Neural crest cell (in vitro differentiated cells): Measurements from ENCODE around the gene TMEM131L. TPM values are rescaled to one million over a fixed set of nuclear protein-coding genes. Genes with fewer than 3 reads are reported as not detected.

Source experiments
- DNase-seq: peaks from one replicate; pipeline ENCODE4 v3.0.0; 2021; ENCODE audit warnings: low read depth, mixed read lengths, low spot score
- H3K27ac Mint-ChIP-seq: one replicate; pipeline ENCODE4 v1.8.0; 2021; ENCODE audit warnings: mild to moderate bottlenecking, mixed read lengths; ENCODE audit not compliant: unreplicated experiment
- H3K27me3 Mint-ChIP-seq: 2 replicates; pipeline ENCODE4 v1.8.0; 2021; ENCODE audit warnings: low read depth, mild to moderate bottlenecking, mixed read lengths
- H3K36me3 Mint-ChIP-seq: 2 replicates; pipeline ENCODE4 v1.8.0; 2021; ENCODE audit warnings: low read depth, mild to moderate bottlenecking, mixed read lengths
- H3K4me1 Mint-ChIP-seq: 2 replicates; pipeline ENCODE4 v1.8.0; 2021; ENCODE audit warnings: mixed read lengths
- H3K4me3 Mint-ChIP-seq: one replicate; pipeline ENCODE4 v1.8.0; 2021; ENCODE audit warnings: mild to moderate bottlenecking, mixed read lengths
- H3K9me3 Mint-ChIP-seq: 2 replicates; pipeline ENCODE4 v1.8.0; 2021; ENCODE audit warnings: mixed read lengths
- CTCF ChIP-seq: fragments of 200-600 bp; sonication (generic); conservative IDR thresholded peaks from 2 replicates; pipeline ENCODE4 v1.5.0; 2021; ENCODE audit warnings: antibody characterized with exemption, mild to moderate bottlenecking
- total RNA-seq: library from RNA; stranded (reverse); gene quantifications from 2 replicates; pipeline ENCODE4 v1.2.1, GENCODE V29; 2021

The TMEM131L gene
- total RNA-seq, 1 donor from 2014 or later: 36.1 TPM

DNA sequence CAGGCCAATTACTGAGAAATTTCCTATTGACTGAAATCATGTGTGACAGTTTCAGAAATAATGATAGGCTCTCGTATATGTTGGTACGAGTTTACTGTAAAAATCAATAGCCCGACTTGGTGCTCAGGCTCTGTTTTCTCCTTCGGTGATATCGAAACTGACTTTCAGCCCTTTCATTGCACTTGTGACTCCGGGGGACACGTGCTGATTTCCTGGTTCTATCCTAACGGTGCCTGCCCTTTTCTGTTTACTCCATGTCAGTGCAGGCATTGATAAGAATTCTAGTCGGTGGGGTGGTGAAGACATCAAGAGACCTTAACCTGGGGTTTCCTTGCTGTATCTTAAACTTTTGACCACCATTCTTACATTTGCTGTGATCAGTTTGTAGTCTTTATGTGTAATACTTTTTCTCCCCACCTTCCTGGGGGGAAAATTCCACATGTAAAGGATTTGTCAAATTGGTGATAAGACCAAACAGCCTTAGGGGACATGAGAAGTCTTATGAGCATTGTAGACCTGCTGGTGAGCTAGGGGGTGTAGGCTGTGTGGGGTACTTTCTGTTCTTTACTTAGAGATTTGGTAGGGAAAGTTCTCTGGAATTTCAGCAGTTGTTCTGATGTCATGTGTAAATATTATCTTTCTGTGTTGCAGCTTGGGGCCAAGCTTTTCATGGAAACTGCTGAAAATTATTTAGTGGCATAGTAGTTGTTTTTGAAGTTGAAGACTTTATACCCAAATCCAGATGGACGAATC, 52.7 kb downstream of the TMEM131L start:
- Mint-ChIP-seq H3K4me3 (no peak overlapping the region), H3K27me3 (no peaks in the 10 kb centered on the region), H3K9me3 (peaks cover 3% of the 10 kb centered on the region), H3K36me3 (peaks cover 13% of the 10 kb centered on the region), H3K27ac (no peak overlapping the region), H3K4me1 (peaks cover 57% of the 10 kb centered on the region)
- no peak for TF ChIP-seq CTCF
- no peak for DNase-seq

- H3K4me1 Mint-ChIP-seq: peaks cover 56% of the 10 kb centered on the region
- no peaks in the 10 kb centered on the region for H3K27me3 Mint-ChIP-seq
- no peak for TF ChIP-seq CTCF
- no peak for DNase-seq
- H3K4me3 Mint-ChIP-seq: no peak overlapping the region
- H3K9me3 Mint-ChIP-seq: no peaks in the 10 kb centered on the region
- H3K27ac Mint-ChIP-seq: no peak overlapping the region
- H3K36me3 Mint-ChIP-seq: peaks cover 8% of the 10 kb centered on the region
Observed at GRCh38 chr4:153519687-153520086, 53.5 kb downstream of the TMEM131L start.

DNA sequence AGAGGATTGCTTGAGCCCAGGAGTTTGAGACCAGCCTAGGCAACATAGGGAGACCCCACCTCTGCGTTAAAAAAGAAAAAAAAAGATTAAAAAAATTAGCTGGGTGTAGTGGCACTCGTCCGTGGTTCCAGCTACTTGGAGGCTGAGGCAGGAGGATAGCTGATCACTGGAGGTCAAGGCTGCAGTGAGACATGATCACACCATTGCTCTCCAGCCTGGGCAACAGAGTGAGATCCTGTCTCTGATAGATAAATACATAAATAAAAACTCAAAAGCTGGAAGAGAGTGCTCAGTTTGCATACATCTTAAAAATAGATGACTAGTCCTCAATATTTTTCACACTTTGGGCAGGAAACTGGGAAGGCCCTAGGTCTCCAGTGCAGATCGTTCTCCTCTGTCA, 54.1 kb downstream of the TMEM131L start:
- H3K9me3 Mint-ChIP-seq: no peaks in the 10 kb centered on the region
- no peak for TF ChIP-seq CTCF
- no peak overlapping the region for H3K27ac Mint-ChIP-seq
- peaks cover 8% of the 10 kb centered on the region for H3K36me3 Mint-ChIP-seq
- H3K4me3 Mint-ChIP-seq: no peak overlapping the region
- no peak for DNase-seq
- H3K27me3 Mint-ChIP-seq: no peaks in the 10 kb centered on the region
- H3K4me1 Mint-ChIP-seq: peaks cover 54% of the 10 kb centered on the region

DNA sequence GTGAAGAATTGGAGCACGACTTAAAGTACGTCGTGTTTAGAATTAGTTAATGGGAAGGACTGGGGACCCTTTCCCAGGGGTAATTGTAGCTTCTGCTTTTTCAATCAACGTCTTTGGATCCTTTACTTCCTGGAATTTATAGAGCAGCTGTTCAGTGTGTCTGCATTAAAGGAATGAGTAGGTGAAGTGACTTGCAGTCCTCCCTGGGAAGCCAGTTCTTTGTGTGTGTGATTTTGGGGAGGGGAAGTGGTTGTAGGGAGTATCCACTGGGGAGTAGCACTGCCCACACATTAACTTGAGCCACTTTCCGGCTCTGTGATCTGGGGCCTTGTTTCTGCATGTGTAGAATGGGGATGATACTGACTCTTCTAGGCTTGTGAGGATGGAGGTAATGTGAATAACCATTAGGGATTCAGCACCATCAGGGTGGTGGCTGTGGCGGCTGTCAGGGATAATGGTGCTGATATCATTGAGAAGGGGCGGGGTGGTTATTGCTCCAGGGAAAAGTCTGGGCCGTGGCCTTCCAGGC, 54.7 kb downstream of the TMEM131L start:
- Mint-ChIP-seq H3K36me3 (peaks cover 8% of the 10 kb centered on the region), H3K4me1 (peaks cover 51% of the 10 kb centered on the region), H3K27me3 (no peaks in the 10 kb centered on the region), H3K4me3 (no peak overlapping the region), H3K9me3 (no peaks in the 10 kb centered on the region), H3K27ac (peak overlapping the region; percentile 29)
- DNase-seq: no peak
- no peak for TF ChIP-seq CTCF

GRCh38 chr4:153521478-153521877, 55.3 kb downstream of the TMEM131L start:
- H3K4me1 Mint-ChIP-seq: peaks cover 51% of the 10 kb centered on the region
- no peak overlapping the region for H3K4me3 Mint-ChIP-seq
- no peaks in the 10 kb centered on the region for H3K27me3 Mint-ChIP-seq
- H3K27ac Mint-ChIP-seq: no peak overlapping the region
- TF ChIP-seq CTCF: no peak
- peaks cover 8% of the 10 kb centered on the region for H3K36me3 Mint-ChIP-seq
- DNase-seq: no peak
- no peaks in the 10 kb centered on the region for H3K9me3 Mint-ChIP-seq
